ENCODE results near the gene NAA50.

Gene NAA50

DNA sequence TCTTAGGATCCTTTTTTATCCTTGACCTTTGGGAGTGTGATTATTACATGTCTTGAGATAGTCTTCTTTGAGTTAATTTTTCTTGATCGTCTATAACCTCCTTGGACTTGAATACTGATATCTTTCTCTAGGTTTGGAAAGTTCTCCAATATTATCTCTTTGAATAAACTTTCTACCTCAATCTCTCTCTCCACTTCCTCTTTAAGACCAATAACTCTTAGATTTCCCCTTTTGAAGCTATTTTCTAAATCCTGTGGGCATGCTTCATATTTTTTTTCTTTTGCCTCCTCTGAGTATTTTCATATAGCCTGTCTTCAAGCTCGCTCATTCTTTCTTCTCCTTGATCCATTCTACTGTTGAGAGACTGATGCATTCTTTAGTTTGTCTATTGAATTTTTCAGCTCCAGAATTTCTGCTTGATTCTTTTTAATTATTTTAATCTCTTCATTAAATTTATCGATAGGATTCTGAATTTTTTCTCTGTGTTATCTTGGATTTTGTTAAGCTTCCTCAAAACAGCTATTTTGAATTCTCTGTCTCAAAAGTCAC lies 61.7 kb downstream of the NAA50 start:
- H3K4me1 ChIP-seq (ENCODE audit: low read length) = no peaks in the 10 kb centered on the region
- no peaks in the 10 kb centered on the region for H3F3A ChIP-seq (ENCODE audit: insufficient read depth, low read length)
- no peak overlapping the region for H3K4me2 ChIP-seq (ENCODE audit: low read depth, low read length)
- no peaks in the 10 kb centered on the region for H3K27me3 ChIP-seq (replicated peaks; ENCODE audit: insufficient read depth, low read length)
- no peaks in the 10 kb centered on the region for H4K20me1 ChIP-seq (ENCODE audit: insufficient read depth, low read length)
- H3K9me2 ChIP-seq (replicated peaks; ENCODE audit: insufficient read depth, low read length) = no peaks in the 10 kb centered on the region
- TF ChIP-seq EZH2 (optimal IDR thresholded peaks at IDR 0.05; ENCODE audit: low read depth, low read length) (no peak), EZH2phosphoT487 (IDR thresholded peaks at IDR 0.05; ENCODE audit: low read length) (no peak), CTCF (IDR thresholded peaks at IDR 0.05; ENCODE audit: low read length) (no peak)
- no peaks in the 10 kb centered on the region for H3K79me2 ChIP-seq (ENCODE audit: low read length)
- H3K27ac ChIP-seq (ENCODE audit: low read length) = no peak overlapping the region
- no peak overlapping the region for H3K4me3 ChIP-seq (ENCODE audit: low read length)
- H3K9ac ChIP-seq (ENCODE audit: low read length) = no peak overlapping the region
- DNase-seq = no peak
- H3K9me3 ChIP-seq (replicated peaks; ENCODE audit: insufficient read depth, low read length) = no peaks in the 10 kb centered on the region
- H3K36me3 ChIP-seq (replicated peaks; ENCODE audit: insufficient read depth, low read length) = no peaks in the 10 kb centered on the region
- no peak overlapping the region for H2AFZ ChIP-seq (ENCODE audit: low read length)

- no peaks in the 10 kb centered on the region for H3K9me2 ChIP-seq (replicated peaks; ENCODE audit: insufficient read depth, low read length)
- TF ChIP-seq EZH2phosphoT487 (IDR thresholded peaks at IDR 0.05; ENCODE audit: low read length) = no peak
- TF ChIP-seq CTCF (IDR thresholded peaks at IDR 0.05; ENCODE audit: low read length) = no peak
- no peak for TF ChIP-seq EZH2 (optimal IDR thresholded peaks at IDR 0.05; ENCODE audit: low read depth, low read length)
- no peak for DNase-seq
- no peaks in the 10 kb centered on the region for H3K79me2 ChIP-seq (ENCODE audit: low read length)
- no peak overlapping the region for H2AFZ ChIP-seq (ENCODE audit: low read length)
- no peaks in the 10 kb centered on the region for H3K9me3 ChIP-seq (replicated peaks; ENCODE audit: insufficient read depth, low read length)
- H3K27me3 ChIP-seq (replicated peaks; ENCODE audit: insufficient read depth, low read length) = no peaks in the 10 kb centered on the region
- no peak overlapping the region for H3K4me2 ChIP-seq (ENCODE audit: low read depth, low read length)
- no peak overlapping the region for H3K9ac ChIP-seq (ENCODE audit: low read length)
- no peaks in the 10 kb centered on the region for H3F3A ChIP-seq (ENCODE audit: insufficient read depth, low read length)
- no peak overlapping the region for H3K27ac ChIP-seq (ENCODE audit: low read length)
- no peaks in the 10 kb centered on the region for H3K36me3 ChIP-seq (replicated peaks; ENCODE audit: insufficient read depth, low read length)
- H3K4me1 ChIP-seq (ENCODE audit: low read length) = no peaks in the 10 kb centered on the region
- no peaks in the 10 kb centered on the region for H4K20me1 ChIP-seq (ENCODE audit: insufficient read depth, low read length)
- no peak overlapping the region for H3K4me3 ChIP-seq (ENCODE audit: low read length)
These were observed 67.3 kb downstream of the NAA50 start for GRCh38 chr3:113678773-113679172.

DNA sequence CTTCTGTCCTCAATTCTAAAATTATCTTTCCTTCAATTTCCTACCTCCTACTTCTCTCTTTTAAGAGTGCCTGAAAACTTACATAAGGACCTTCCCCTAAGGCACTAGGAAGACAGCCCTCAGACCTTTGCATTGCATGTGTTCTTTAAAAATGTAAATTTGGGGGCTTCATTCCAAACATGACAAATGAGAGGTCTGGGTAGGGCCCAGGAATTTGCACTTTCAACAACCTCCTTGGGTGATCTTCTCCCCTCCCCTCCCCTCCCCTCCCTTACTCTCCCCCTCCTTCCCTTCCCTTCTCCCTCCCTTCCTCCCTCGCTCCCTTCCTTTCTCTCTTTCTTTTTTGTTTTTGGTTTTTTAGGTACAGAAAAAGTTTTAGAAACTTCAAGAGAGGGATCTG lies 68.3 kb downstream of the NAA50 start:
- Histone ChIP-seq H2AFZ (ENCODE audit: low read length) (no peak overlapping the region), H3K79me2 (ENCODE audit: low read length) (no peaks in the 10 kb centered on the region), H3K4me1 (ENCODE audit: low read length) (no peaks in the 10 kb centered on the region), H3K4me3 (ENCODE audit: low read length) (no peak overlapping the region), H3K27ac (ENCODE audit: low read length) (no peak overlapping the region), H3K9ac (ENCODE audit: low read length) (no peak overlapping the region), H4K20me1 (ENCODE audit: insufficient read depth, low read length) (no peaks in the 10 kb centered on the region), H3K27me3 (replicated peaks; ENCODE audit: insufficient read depth, low read length) (no peaks in the 10 kb centered on the region), H3K4me2 (ENCODE audit: low read depth, low read length) (no peak overlapping the region), H3F3A (ENCODE audit: insufficient read depth, low read length) (no peaks in the 10 kb centered on the region), H3K9me2 (replicated peaks; ENCODE audit: insufficient read depth, low read length) (no peaks in the 10 kb centered on the region), H3K9me3 (replicated peaks; ENCODE audit: insufficient read depth, low read length) (no peaks in the 10 kb centered on the region), H3K36me3 (replicated peaks; ENCODE audit: insufficient read depth, low read length) (no peaks in the 10 kb centered on the region)
- DNase-seq = no peak
- TF ChIP-seq EZH2 (optimal IDR thresholded peaks at IDR 0.05; ENCODE audit: low read depth, low read length) (no peak), EZH2phosphoT487 (IDR thresholded peaks at IDR 0.05; ENCODE audit: low read length) (no peak), CTCF (IDR thresholded peaks at IDR 0.05; ENCODE audit: low read length) (no peak)

Data from MM.1S (cell line).